ENCODE data around the gene ANKFY1. TPM values are rescaled to one million over a fixed set of nuclear protein-coding genes. Genes with fewer than 3 reads are reported as not detected.

Gene ANKFY1
- 25.8 TPM for polyA plus RNA-seq (2012; ENCODE audit: insufficient read depth, insufficient read length, low read depth)

- H3K4me3 ChIP-seq (ENCODE audit: low read depth, low read length): peak within 1 kb of the TSS; percentile 73
- no peak for TF ChIP-seq CTCF (IDR thresholded peaks at IDR 0.05; ENCODE audit: low read depth, low read length)
- no peaks in the 10 kb centered on the region for H3K9me3 ChIP-seq
- no peaks in the 10 kb centered on the region for H3K4me1 ChIP-seq
- no peaks in the 10 kb centered on the region for H3K36me3 ChIP-seq
- no peaks in the 10 kb centered on the region for H3K27me3 ChIP-seq
- DNase-seq: peak; percentile 91
Measured at GRCh38 chr17:4263282-4264215, at the start of gene ANKFY1. ANKFY1 (minus strand) TSS chr17:4263979; CDS start chr17:4263941, 38 bp downstream.

- TF ChIP-seq CTCF (IDR thresholded peaks at IDR 0.05; ENCODE audit: low read depth, low read length): no peak
- no peak for DNase-seq
- Histone ChIP-seq H3K4me3 (ENCODE audit: low read depth, low read length) (no peak overlapping the region), H3K27me3 (no peaks in the 10 kb centered on the region), H3K4me1 (no peaks in the 10 kb centered on the region), H3K9me3 (no peaks in the 10 kb centered on the region), H3K36me3 (no peaks in the 10 kb centered on the region)
Measured at GRCh38 chr17:4310354-4311060, 46.7 kb upstream of the ANKFY1 start.

GRCh38 chr17:4309897-4310296 lies 46.1 kb upstream of the ANKFY1 start:
- Histone ChIP-seq H3K4me3 (ENCODE audit: low read depth, low read length) (no peak overlapping the region), H3K4me1 (no peaks in the 10 kb centered on the region), H3K36me3 (no peaks in the 10 kb centered on the region), H3K27me3 (no peaks in the 10 kb centered on the region), H3K9me3 (no peaks in the 10 kb centered on the region)
- DNase-seq: no peak
- no peak for TF ChIP-seq CTCF (IDR thresholded peaks at IDR 0.05; ENCODE audit: low read depth, low read length)

GRCh38 chr17:4307179-4307930 lies 43.6 kb upstream of the ANKFY1 start:
- Histone ChIP-seq H3K36me3 (no peaks in the 10 kb centered on the region; the same call in 1 of the 2 replicates), H3K27me3 (no peaks in the 10 kb centered on the region), H3K4me3 (ENCODE audit: low read depth, low read length) (no peak overlapping the region), H3K4me1 (no peaks in the 10 kb centered on the region), H3K9me3 (no peaks in the 10 kb centered on the region)
- DNase-seq: no peak
- no peak for TF ChIP-seq CTCF (IDR thresholded peaks at IDR 0.05; ENCODE audit: low read depth, low read length)

GRCh38 chr17:4305224-4305623 lies 41.4 kb upstream of the ANKFY1 start:
- no peak for TF ChIP-seq CTCF (IDR thresholded peaks at IDR 0.05; ENCODE audit: low read depth, low read length)
- H3K36me3 ChIP-seq: no peaks in the 10 kb centered on the region; the same call in 1 of the 2 replicates

More at GRCh38 chr17:4305224-4305623, 41.4 kb upstream of the ANKFY1 start:
- H3K4me3 ChIP-seq (ENCODE audit: low read depth, low read length): no peak overlapping the region
- H3K4me1 ChIP-seq: no peaks in the 10 kb centered on the region
- DNase-seq: no peak
- no peaks in the 10 kb centered on the region for H3K9me3 ChIP-seq
- no peaks in the 10 kb centered on the region for H3K27me3 ChIP-seq

Measured in BE2C (cell line).